ENCODE data around the gene RSAD2.

RSAD2 gene

DNA sequence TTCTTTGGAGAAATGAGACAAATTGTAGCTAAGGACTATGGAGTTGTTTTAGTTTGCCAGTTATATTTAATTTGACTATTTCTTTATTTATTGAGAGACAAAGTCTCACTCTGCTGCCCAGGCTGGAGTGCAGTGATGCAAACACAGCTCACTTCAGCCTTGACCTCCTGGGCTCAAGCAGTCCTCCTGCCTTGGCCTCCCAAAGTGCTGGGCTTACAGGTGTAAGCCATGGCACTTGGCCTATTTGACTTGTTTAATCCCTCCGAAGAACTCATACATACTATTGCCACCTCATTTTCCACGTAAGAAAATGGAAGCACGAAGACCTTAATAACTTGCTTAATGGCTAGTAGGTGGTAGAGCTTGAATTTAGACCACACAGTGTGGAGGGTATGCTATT, 38.6 kb downstream of the RSAD2 start:
- POLR2A ChIA-PET, result no interaction called here
- TF ChIP-seq, protein P1, sequence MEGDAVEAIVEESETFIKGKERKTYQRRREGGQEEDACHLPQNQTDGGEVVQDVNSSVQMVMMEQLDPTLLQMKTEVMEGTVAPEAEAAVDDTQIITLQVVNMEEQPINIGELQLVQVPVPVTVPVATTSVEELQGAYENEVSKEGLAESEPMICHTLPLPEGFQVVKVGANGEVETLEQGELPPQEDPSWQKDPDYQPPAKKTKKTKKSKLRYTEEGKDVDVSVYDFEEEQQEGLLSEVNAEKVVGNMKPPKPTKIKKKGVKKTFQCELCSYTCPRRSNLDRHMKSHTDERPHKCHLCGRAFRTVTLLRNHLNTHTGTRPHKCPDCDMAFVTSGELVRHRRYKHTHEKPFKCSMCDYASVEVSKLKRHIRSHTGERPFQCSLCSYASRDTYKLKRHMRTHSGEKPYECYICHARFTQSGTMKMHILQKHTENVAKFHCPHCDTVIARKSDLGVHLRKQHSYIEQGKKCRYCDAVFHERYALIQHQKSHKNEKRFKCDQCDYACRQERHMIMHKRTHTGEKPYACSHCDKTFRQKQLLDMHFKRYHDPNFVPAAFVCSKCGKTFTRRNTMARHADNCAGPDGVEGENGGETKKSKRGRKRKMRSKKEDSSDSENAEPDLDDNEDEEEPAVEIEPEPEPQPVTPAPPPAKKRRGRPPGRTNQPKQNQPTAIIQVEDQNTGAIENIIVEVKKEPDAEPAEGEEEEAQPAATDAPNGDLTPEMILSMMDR (IDR thresholded peaks at IDR 0.05; ENCODE audit: control extremely low read depth, extremely low read depth, low read depth, missing control alignments), result no peak
- CTCF ChIA-PET, result interaction anchor here (0.6 to 12.9 kb wide), 30 partner anchors 9 to 137 kb away, joined by 3 to 123 read pairs (median 4); partner anchors contain the start of genes CMPK2 and RSAD2
- no peak for DNase-seq (ENCODE audit: extremely low spot score)

GRCh38 chr2:6916736-6917070, 39.1 kb downstream of the RSAD2 start:
- TF ChIP-seq, protein P1 (IDR thresholded peaks at IDR 0.05; ENCODE audit: control extremely low read depth, extremely low read depth, low read depth, missing control alignments), result no peak

GRCh38 chr2:6917071-6917760, 39.6 kb downstream of the RSAD2 start, which contains the start of gene RNF144A:
Gene RNF144A, plus strand, starts transcription at chr2:6917412. Its CDS starts 79,515 bp downstream, at chr2:6996927.
- TF ChIP-seq, protein P1 (IDR thresholded peaks at IDR 0.05; ENCODE audit: control extremely low read depth, extremely low read depth, low read depth, missing control alignments), result peak; percentile 73
- ChIA-PET POLR2A (no interaction called here), CTCF (interaction anchor here (0.6 to 12.9 kb wide), 29 partner anchors 9 to 136 kb away, joined by 3 to 123 read pairs (median 4); partner anchors contain the start of genes CMPK2 and RSAD2)
- DNase-seq (ENCODE audit: extremely low spot score), result peak; percentile 88

More at GRCh38 chr2:6916736-6917070, 39.1 kb downstream of the RSAD2 start:
- DNase-seq (ENCODE audit: extremely low spot score), result no peak
- POLR2A ChIA-PET, result no interaction called here
- CTCF ChIA-PET, result interaction anchor here (0.6 to 12.9 kb wide), 31 partner anchors 9 to 137 kb away, joined by 3 to 123 read pairs (median 4); partner anchors contain the start of genes CMPK2 and RSAD2

DNA sequence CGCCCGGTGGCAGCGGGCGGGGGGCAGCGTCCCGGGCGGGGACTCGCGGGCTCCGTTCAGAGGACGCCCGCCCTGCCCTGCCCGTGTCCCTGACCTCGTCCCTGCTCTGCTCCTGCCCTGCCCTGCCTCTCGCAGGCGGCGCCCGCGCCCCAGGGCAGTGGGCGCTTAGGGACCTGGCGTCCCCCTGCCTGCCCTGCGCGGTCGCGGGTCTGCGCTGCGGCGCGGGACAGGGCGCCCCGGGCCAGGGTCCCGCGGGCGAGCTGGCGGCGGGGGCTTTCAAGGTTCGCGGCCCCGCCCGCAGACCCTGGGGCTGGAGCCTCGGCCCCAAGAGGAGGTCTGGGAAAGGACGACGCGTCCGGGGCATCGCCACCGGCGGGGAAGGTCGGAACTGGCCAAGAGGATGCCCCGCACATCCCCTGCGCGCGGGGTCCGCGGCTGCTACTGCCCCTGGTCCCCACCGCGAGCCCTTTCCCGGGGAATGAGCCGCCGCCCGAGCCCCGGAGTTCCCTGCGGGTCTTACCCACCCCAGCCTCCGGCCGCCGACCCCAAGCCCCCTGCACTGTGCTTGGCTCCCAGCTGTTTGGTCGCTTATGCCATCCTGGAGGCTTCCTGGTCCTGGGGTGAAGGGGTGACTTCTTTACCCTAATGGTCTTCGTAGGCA, 40.3 kb downstream of the RSAD2 start:
- no peak for DNase-seq (ENCODE audit: extremely low spot score)
- ChIA-PET POLR2A (no interaction called here), CTCF (interaction anchor here (1.0 to 6.5 kb wide), 7 partner anchors 13 to 128 kb away, joined by 3 to 81 read pairs (median 5); no protein-coding TSS in a partner anchor)
- TF ChIP-seq, protein P1 (IDR thresholded peaks at IDR 0.05; ENCODE audit: control extremely low read depth, extremely low read depth, low read depth, missing control alignments), result peak; percentile 2

GRCh38 chr2:6919901-6920742, 42.5 kb downstream of the RSAD2 start:
- TF ChIP-seq, protein P1 (IDR thresholded peaks at IDR 0.05; ENCODE audit: control extremely low read depth, extremely low read depth, low read depth, missing control alignments), result no peak
- ChIA-PET CTCF (interaction anchor here (0.8 to 6.5 kb wide), 10 partner anchors 10 to 123 kb away, joined by 3 to 81 read pairs (median 9); no protein-coding TSS in a partner anchor), POLR2A (no interaction called here)
- DNase-seq (ENCODE audit: extremely low spot score), result peak; percentile 9

- CTCF ChIA-PET, result interaction anchor here (1.1 to 6.5 kb wide), 5 partner anchors 9 to 123 kb away, joined by 3 to 81 read pairs (median 14); no protein-coding TSS in a partner anchor
- no peak for DNase-seq (ENCODE audit: extremely low spot score)
- POLR2A ChIA-PET, result no interaction called here
- TF ChIP-seq, protein P1 (IDR thresholded peaks at IDR 0.05; ENCODE audit: control extremely low read depth, extremely low read depth, low read depth, missing control alignments), result no peak
Measured at GRCh38 chr2:6920743-6921064, 43.1 kb downstream of the RSAD2 start.

Measured in GM10248 (cell line).